Activated CD8-positive, alpha-beta memory T cell treated with anti-CD3 and anti-CD28 coated beads for 1 hour (primary cell): ENCODE results near the gene IL24.
"Not testable (repeated sequence)": the region's sequence is repeated elsewhere in the genome, so short reads cannot be mapped to it uniquely, and the experiment has no call there.

ENCODE experiments used
- DNase-seq, 2 donors: peaks; one replicate each; pipeline ENCODE4 v3.0.0-alpha.2; 2020; ENCODE audit warnings: low read depth in 1 of 2; ENCODE audit errors: extremely low read depth in 1 of 2

Gene IL24, protein sequence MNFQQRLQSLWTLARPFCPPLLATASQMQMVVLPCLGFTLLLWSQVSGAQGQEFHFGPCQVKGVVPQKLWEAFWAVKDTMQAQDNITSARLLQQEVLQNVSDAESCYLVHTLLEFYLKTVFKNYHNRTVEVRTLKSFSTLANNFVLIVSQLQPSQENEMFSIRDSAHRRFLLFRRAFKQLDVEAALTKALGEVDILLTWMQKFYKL

DNA sequence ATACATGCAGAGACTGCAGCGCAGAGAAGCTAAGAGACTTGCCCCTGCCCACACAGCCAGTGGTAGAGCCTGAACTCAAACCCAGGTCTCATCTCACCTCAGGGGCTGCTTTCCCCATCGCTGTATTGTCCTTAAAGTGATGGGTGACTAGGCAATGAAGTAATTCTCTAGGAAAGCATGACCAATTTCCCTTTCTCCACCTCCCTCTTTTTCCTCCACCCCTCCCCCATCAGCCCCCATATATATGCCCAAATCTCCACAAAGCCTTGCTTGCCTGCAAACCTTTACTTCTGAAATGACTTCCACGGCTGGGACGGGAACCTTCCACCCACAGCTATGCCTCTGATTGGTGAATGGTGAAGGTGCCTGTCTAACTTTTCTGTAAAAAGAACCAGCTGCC is at the start of gene IL24:
IL24 (plus strand) TSS at position 269 of the 400 bp plus-strand sequence. CDS start 390 bp downstream, outside the sequence.
- no peak for DNase-seq

DNA sequence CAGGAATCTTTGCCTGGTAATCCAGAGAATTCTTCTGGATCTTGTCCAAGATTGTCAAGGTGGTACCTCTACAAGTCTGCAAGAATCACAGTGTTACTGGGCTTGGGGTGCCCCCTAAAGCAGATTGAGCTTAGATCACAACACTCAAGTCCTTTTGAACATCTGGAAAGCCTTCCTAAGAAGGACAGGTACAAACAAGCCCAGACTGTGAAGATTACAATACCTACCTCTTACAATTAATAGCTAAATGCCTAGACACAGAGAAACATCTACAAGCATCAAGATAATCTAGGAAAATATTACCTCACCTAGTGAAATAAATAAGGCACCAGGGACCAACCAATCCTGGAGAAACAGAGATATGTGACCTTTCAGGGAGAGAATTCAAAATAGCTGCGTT is 49.3 kb upstream of the IL24 start:
- DNase-seq = no peak

DNA sequence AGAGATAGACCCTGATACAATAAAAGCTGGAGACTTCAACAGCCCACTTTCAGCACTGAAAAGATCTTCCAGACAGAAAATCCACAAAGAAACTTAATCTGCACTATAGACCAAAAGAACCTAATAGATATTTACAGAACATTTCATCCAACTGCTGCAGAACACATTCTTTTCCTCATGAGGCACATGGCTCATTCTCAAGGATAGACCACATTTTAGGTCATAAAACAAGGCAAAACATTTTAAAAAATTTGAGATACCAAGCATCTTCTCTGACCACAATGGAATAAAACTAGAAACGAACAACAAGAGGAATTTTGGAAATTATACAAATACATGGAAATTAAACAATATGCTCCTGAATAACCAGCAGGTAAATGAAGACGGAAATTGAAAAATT is 46.8 kb upstream of the IL24 start:
- no peak for DNase-seq

DNA sequence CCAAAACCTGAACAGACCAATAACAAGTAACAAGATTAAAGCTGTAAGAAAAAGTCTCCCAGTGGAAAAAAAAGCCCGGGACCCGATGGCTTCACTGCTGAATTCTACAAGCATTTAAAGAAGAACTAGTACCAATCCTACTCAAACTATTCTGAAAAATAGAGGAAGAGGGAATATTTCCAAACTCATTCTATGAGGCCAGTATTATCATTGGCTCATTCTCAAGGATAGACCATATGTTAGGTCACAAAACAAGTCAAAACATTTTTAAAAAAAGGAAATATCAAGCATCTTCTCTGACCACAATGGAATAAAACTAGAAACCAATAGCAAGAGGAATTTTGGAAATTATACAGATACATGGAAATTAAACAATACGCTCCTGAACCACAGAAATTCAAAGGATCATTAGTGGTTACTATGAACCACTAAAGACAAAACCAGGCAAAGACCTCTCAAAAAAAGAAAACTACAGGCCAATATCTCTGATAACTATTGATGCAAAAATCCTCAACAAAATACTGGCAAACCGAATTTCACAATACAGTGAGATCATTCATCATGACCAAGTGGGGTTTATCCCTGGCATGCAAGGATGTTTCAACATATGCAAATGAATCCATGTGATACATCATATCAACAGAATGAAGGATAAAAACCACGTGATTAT is 45.8 kb upstream of the IL24 start:
- DNase-seq = no peak

DNA sequence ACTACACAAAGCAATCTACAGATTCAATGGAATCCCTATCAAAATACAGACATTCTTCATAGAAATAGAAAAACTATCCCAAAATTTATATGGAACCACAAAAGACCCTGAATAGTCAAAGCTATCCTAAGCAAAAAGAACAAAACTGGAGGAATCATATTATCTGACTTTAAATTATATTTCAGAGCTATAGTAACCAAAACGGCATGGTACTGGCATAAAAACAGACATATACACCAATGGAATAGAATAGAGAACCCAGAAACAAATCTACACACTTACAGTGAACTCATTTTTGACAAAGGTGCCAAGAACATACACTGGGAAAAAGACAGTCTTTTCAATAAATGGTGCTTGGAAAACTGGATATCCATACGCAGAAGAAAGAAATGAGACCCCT is 44.6 kb upstream of the IL24 start:
- DNase-seq = not testable (repeated sequence)

DNA sequence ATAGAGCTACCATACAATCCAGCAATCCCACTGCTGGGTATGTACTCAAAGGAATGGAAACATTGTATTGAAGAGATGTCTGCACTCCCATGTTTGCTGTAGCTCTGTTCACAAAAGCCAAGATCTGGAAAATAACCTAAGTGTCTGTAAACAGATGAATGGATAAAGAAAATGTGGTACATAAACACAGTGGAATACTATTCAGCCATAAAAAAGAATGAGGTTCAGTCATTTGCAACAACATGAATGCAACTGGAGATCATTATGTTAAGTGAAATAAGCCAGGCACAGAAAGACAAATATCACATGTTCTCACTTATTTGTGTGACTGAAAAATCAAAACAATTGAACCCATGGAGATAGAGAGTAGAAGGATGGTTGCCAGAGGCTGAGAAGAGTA is 43.5 kb upstream of the IL24 start:
- DNase-seq = not testable (repeated sequence)

DNA sequence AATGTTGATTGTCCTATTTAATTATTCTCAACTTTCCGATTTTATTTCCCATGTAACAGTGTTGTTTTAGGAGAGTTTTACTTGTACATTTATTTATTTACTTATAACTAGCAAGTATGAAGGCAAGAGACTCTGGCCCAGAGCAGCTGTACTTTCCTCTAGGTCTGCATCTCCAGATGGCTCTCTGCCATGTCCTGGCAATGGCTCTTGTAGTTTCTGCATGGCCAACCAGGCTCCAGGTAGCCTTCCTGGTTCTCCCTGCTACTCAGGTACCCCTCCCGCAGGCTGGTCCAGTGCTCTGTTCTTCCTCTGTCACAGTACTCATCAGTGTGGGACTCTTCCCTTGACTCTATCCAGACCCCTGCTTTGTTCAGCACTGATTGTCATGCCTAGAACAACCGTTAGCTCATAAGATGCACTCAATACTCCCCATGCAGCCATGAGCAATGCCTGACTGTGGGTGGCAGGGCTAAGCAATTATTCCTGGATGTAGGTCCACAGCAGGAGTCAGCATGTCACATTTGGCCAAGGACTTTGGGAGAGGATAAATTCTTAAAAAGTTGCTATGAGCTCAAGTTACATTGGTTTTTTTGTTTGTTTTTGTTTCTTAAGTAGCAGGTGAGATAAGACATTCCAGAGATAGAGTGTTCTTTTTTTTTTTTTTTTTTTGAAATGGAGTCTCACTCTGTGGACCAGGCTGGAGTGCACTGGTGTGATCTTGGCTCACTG is 42.7 kb upstream of the IL24 start:
- no peak for DNase-seq

DNA sequence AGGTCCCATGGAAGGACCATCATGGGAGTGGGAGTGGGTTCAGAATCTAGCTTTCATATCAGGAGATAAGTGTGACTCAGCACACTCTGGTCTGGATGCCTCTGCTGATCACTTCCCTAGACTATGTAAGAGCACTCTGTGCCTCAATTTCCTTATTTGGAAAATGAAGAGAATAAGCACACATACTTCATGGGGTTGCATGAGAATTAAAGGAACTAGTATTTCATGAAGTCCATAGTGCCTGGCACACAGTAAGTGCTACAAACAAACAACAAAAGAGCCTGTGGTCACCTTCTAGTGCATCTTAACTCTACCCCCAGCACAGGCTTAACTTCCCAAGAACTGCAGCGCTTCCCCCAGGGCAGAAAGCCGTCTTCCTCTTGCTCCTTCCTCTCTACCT is 41.4 kb upstream of the IL24 start:
- no peak for DNase-seq

DNA sequence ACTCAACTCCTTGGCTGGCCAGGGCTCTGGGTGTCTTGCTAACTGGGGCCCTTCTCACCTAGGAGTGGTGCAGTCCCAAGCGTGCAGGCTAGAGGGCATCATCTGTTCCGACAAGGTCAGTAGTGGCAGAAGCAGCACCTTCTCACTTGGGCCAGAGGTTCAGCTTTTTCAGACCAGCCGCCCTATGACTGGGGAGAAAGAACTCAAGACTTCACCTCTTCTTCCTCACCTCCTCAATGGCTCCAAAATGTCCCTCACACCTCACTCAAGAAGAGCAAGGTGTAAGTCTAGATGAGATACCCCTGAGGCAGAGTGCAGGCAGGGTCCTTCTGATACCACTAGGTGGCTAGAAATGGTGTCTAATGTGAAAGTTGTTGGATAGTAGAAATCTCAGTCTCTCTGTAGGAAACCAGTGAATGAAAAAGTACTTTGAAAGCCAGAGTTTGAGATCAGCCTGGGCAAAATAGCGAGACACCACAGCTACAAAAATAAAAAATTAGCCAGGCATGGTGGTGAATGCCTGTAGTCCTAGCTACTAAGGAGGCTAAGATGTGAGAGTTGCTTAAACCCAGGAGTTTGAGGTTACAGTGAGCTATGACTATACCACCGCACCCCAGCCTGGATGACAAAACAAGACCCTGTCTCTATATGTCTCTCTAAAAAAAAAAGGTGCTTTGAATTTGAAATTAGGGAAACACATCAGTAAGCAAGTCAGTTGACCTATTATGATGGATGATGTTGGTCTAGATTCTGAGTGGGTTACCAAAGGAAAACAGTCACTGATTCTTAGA is 40.4 kb upstream of the IL24 start:
- no peak for DNase-seq

DNA sequence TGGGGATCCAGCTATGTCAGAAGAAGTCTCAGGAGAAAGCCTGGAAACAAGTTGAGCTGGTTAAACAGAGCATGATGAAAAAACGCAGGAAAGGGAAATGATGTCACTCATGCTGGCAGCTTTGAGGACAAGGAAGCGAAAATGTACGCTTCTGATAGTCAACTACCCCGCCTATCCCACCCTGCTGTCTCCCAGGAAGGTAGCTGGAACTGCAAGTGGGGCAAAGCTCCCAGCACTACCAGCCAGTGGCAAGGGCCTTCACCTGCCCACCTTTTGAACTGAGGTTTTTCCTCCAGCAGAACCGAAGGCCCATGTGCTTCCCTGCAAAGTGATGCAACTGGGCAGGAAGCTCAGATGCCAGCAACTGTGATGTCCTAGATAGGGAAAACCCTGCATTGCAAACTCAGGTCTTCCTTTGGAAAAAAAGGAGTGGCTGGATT is 38.1 kb upstream of the IL24 start:
- no peak for DNase-seq

DNA sequence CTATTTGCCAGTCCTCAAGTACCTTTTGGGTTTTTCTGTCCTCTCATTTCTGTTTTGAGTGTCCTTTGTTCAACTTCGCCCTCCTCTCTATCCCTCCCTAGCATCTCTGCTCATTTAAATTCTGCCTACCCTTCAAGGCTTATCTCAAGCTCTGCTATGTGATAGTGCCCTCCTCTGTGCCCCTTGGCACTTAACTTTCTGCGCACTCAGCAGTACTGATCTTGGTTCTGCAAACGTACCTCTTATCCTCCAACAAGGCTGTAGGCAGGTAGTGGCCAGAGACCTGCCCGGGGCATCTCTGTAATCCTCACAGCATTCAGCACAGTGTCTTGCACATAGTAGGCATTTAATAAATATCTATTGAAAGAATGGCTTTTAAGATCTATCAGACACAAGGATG is 37.1 kb upstream of the IL24 start:
- DNase-seq = no peak

DNA sequence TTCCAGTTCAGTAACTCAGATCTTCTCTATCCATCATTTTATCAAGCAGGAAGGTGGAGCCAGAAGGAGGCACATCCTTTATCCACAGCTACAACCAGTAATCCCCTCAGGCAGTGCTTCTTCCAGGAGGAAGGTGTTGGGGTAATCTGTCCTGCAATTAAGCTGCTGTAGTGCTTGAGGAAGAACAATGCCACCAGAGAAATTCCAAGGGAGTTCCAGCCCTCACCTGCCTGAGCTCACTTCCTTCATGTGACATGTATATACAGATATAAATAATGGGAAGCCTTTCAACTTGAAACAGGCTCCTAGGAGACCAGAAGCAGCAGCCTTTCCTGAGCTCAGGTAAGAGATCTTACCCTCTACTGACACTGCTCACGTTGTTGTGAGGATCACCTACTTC is 34.0 kb upstream of the IL24 start:
- no peak for DNase-seq

DNA sequence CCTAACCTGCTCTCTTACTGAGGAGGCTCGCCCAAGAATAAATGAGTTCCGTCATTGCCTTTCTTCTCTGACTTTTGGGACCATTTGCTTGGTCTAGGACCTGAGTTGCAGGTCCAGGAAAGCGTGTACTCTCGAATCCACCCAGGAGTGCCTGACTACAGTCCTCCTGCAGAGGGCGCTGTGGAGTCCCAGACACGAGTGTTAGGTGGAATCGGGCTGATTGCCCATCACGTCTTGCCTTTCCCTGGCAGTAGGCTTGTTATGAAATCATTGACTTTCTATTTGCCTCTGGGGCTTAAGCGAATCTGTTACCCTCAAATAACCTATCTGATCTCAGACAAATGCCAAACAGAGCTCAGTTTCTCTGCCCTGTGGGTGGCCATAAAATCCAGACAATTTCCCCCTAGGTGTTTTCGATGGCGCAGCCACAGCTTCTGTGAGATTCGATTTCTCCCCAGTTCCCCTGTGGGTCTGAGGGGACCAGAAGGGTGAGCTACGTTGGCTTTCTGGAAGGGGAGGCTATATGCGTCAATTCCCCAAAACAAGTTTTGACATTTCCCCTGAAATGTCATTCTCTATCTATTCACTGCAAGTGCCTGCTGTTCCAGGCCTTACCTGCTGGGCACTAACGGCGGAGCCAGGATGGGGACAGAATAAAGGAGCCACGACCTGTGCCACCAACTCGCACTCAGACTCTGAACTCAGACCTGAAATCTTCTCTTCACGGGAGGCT is 32.1 kb upstream of the IL24 start, which contains the start of gene IL20:
IL20 (plus strand) TSS at position 685 of the 733 bp plus-strand sequence. CDS start 230 bp downstream, outside the sequence.
- DNase-seq = peak; percentile 73 to 83

DNA sequence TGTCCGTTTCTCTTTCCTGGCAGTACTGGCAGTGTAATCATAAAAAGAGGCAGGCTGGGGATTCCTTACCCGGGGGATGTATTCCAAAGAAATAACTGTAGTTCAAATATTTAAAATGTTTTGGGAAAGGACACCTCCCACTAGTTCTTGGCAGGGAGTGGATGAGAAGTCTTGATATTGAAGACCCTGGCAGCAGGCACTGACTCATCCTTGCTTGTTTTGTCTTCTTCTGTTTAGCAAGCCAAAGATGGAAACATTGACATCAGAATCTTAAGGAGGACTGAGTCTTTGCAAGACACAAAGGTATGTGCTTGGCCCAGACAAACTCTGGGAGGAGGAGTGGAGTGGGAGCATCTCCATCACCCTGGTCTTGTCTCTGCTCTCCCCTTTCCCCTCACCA is 31.2 kb upstream of the IL24 start:
- no peak for DNase-seq

DNA sequence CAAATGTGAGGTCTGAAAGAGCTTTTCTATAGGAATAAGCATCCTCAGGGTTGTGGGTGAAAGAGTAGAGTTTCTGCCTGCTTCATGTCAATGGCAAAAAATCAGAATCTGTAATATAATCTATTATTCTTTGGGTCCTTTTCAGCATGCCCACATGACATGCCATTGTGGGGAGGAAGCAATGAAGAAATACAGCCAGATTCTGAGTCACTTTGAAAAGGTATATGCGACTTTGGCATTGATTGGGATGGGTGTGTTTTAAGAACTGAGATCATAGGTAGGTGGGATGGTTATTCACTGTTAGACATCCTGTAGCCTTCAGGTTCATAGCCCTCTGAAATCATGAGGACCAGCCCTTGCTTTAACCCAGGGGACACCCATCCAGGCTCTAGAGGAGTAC is 30.0 kb upstream of the IL24 start:
- no peak for DNase-seq

DNA sequence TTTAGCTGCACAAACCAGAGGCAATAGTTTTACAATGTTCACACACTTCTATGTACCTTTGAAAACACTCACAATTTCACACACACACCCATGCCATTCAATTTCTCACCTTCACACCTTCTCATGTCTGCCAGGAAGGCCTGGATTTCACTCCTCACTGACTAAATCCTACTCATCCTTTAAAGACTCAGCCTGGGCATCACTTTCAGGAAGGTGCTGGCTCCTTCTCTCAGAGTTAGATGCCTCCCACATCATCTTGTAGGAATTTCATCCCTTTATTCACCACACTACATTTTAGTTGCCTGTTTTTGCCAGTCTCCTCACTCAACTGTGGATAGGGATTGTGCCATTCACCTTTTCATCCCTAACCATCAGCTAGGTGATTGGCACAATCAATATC is 29.5 kb upstream of the IL24 start:
- no peak for DNase-seq

DNA sequence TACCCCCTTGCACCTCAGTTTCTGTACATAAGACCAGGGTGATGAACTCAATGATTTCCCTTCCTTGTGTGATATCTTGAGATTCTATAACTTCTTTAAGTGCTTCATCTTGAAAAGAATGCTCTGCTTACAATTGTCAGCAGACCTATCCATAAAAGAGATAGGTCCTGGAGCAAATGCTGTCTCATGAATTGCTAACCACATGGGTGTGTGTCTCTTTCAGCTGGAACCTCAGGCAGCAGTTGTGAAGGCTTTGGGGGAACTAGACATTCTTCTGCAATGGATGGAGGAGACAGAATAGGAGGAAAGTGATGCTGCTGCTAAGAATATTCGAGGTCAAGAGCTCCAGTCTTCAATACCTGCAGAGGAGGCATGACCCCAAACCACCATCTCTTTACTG is 29.0 kb upstream of the IL24 start:
- DNase-seq = no peak

DNA sequence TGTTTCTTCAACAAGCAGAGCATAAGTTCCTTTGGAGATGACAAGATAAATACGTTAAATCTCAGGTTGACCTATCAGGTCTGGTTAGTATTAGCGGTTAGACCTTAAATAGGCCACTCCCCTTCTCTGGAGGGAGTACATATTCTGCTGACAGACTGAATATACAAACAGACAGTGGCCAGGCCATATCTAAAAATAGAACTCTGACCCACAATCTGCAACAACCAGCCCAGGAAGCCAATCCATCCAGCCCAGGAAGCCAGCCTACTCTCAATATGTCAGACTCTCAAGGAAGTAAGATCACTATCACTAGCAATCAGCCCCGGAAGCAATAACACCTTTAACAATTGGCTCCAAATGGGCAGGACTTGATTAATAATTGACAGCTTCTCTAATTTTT is 25.1 kb upstream of the IL24 start:
- no peak for DNase-seq

DNA sequence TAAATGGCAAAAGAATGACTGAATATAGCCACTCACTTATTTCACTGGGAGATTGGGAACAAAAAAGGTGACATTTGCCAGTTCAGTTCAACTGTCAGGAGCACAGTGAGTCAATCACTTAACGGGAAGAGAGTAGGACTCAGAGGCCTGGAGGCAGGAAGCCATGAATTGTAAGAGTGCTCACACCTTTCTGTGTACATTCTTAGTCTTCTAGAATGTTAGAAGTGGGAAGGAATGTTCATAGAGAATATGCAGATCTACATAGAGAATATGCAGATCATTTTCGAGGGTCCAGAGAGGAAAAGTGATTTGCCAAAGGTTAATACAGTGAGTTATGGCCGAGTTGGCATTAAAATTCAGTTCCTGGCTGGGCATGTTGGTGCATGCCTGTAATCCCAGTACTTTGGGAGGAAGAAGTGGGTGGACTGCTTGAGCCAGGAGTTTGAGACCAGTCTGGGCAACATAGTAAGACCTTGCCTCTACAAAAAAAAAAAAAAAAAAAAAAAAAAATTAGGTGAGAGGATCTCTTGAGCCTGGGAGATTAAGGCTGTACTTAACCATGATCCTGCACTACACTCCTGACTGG is 23.5 kb upstream of the IL24 start:
- no peak for DNase-seq

DNA sequence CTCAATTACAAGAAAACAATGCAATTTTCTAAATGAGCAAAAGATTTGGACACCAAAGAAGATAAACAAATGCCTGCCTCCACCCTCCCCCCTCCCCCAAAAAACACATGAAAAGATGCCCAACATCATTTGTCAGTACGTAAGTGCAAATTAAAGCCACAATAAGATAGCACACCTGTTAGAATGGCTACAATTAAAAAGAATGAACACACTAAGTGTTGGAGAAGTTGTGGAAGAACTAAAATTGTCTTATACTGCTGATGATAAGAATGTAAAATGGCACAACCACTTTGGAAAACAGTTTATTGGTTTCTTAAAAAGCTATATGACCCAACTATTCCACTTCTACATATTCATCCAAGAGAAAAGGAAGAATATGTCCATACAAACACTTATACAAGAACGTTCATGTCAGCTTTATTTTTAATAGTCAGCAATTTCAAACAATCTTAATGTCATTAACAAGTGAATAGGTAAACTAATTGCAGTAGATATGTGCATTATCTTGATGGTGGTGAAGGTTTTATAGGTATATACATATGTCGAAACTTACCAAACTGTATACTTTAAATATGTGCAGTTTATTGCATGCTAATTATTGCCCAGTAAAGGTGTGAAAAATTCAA is 21.4 kb upstream of the IL24 start:
- no peak for DNase-seq
